ENCODE measurements around the gene ENO4. TPM values are rescaled to one million over a fixed set of nuclear protein-coding genes. Genes with fewer than 3 reads are reported as not detected.

ENO4 gene
- total RNA-seq, 1 donor from 2014 or later = 0.45 TPM

DNA sequence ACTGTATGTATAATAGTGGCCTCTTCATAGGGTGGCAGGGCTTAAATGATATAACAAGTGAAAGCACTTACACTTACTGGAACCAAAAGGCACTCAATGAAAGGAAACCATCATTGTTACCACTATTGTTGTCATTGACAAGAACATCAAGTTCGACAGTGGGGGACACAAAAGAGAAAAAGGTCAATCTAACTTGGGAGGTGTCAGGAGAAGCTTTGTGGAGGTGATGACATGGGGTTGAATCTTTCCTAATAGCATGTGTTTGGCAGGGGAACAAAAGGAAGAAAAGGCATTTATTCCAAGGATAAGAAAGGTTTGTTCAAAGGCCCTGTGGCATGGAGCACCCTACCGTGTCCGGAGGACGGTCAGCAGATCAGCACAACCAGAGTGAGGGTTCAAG is 18.2 kb upstream of the ENO4 start:
- TF ChIP-seq, protein P1, sequence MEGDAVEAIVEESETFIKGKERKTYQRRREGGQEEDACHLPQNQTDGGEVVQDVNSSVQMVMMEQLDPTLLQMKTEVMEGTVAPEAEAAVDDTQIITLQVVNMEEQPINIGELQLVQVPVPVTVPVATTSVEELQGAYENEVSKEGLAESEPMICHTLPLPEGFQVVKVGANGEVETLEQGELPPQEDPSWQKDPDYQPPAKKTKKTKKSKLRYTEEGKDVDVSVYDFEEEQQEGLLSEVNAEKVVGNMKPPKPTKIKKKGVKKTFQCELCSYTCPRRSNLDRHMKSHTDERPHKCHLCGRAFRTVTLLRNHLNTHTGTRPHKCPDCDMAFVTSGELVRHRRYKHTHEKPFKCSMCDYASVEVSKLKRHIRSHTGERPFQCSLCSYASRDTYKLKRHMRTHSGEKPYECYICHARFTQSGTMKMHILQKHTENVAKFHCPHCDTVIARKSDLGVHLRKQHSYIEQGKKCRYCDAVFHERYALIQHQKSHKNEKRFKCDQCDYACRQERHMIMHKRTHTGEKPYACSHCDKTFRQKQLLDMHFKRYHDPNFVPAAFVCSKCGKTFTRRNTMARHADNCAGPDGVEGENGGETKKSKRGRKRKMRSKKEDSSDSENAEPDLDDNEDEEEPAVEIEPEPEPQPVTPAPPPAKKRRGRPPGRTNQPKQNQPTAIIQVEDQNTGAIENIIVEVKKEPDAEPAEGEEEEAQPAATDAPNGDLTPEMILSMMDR (IDR thresholded peaks at IDR 0.05) = no peak
- Mint-ChIP-seq H3K4me3 (ENCODE audit: unreplicated experiment) (no peak overlapping the region), H3K27ac (ENCODE audit: unreplicated experiment) (no peak overlapping the region), H3K9me3 (ENCODE audit: low read depth) (no peaks in the 10 kb centered on the region), H3K4me1 (ENCODE audit: low read depth) (peaks cover 4% of the 10 kb centered on the region), H3K27me3 (ENCODE audit: low read depth) (no peaks in the 10 kb centered on the region), H3K36me3 (ENCODE audit: low read depth) (peaks cover 4% of the 10 kb centered on the region)
- DNase-seq (ENCODE audit: low spot score) = no peak

DNA sequence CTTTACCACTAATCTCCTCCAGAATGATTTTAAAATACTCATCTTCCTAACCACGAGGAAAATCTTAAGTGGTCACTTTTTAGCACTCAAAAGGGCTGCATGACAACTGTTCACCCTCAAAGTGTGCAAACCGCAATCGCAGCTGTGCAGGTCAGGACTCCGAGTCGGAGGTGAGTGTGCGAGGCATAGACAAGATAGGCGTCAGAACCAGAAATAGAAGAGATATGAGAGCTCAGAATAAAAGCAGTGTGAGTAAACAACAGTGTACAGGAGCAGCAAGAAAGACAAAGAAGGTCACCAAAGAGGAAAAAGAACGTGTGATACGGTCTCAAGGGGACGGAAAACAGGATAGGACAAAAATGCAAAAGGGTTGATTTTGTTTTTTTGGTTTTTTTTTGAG is 17.5 kb upstream of the ENO4 start:
- TF ChIP-seq, protein P1 (IDR thresholded peaks at IDR 0.05) = no peak
- Mint-ChIP-seq H3K4me1 (ENCODE audit: low read depth) (peaks cover 1% of the 10 kb centered on the region), H3K27me3 (ENCODE audit: low read depth) (no peaks in the 10 kb centered on the region), H3K4me3 (ENCODE audit: unreplicated experiment) (no peak overlapping the region), H3K9me3 (ENCODE audit: low read depth) (no peaks in the 10 kb centered on the region), H3K36me3 (ENCODE audit: low read depth) (peaks cover 4% of the 10 kb centered on the region), H3K27ac (ENCODE audit: unreplicated experiment) (no peak overlapping the region)
- DNase-seq (ENCODE audit: low spot score) = no peak

DNA sequence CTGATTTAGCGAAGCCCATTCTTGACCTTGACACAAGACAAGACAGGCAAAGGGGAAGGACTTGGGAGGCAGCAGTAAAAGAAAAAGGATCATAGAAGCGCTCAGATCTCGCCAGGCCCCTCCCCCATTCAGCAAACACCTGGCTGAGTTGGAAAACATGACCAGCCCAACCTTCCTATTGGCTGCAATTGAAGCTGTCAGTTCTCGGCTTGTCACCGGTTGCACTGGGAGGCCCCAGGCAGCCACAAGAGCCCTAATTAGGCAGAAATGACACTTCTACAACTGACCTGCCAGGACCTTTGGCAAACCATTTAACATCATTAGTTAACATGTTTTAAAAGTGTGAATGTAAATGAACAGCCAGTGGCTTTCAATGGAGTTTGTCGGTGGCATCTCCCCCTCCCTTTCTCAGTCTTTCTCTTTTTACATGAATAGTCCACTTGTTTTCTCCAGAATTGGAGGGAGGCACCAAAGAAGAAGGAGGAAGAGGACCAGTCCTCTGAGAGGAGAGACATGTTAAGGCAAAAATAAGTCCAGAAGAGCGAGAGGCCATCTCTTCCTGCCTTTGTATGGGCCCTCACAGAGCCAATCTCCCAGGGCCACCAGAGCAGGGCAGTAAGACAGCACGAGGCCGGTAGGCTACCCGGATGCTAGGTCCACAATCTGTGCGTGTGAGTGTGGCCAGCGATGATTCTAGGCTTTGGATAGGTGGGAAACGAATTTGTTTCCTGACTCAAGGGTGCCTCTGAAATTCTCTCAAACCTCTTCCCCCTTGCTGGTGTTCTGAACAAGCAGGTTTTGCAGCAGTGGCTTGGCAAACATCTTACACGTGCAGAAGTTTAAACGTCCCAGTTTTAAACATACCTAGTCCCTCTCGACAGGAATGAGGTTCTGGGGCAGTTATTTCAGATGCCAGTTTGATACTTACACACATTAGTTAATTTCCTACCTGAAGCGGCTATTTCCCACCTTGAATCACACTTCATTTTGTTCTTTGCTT is 15.0 kb upstream of the ENO4 start:
- no peaks in the 10 kb centered on the region for H3K27me3 Mint-ChIP-seq (ENCODE audit: low read depth)
- peak overlapping the region; percentile 65 for H3K27ac Mint-ChIP-seq (ENCODE audit: unreplicated experiment)
- H3K36me3 Mint-ChIP-seq (ENCODE audit: low read depth) = peaks cover 4% of the 10 kb centered on the region
- TF ChIP-seq, protein P1 (IDR thresholded peaks at IDR 0.05) = no peak
- H3K4me3 Mint-ChIP-seq (ENCODE audit: unreplicated experiment) = no peak overlapping the region
- no peak for DNase-seq (ENCODE audit: low spot score)
- no peaks in the 10 kb centered on the region for H3K9me3 Mint-ChIP-seq (ENCODE audit: low read depth)
- H3K4me1 Mint-ChIP-seq (ENCODE audit: low read depth) = no peaks in the 10 kb centered on the region

DNA sequence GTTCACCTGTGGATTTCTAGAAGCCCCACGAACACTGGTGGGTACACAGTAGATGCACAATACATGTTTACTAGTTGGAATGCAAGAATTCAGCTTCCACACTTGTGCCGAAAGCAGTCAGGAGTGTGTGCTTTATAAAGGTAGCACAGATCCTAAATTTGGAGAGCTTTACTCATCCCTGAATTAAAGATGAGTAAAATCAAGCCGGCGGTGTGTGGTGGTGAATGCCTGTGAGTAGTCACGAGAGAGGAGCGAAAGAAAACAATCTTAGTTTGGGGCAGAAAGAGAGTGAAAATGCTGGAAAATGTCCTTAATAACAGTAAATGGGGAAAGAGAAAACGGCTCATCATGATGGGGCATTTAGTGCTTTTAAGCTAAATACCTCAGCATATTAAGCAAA is 13.6 kb upstream of the ENO4 start:
- Mint-ChIP-seq H3K36me3 (ENCODE audit: low read depth) (peaks cover 4% of the 10 kb centered on the region), H3K4me3 (ENCODE audit: unreplicated experiment) (no peak overlapping the region), H3K9me3 (ENCODE audit: low read depth) (no peaks in the 10 kb centered on the region), H3K4me1 (ENCODE audit: low read depth) (no peaks in the 10 kb centered on the region), H3K27me3 (ENCODE audit: low read depth) (no peaks in the 10 kb centered on the region), H3K27ac (ENCODE audit: unreplicated experiment) (no peak overlapping the region)
- TF ChIP-seq, protein P1 (IDR thresholded peaks at IDR 0.05) = no peak
- DNase-seq (ENCODE audit: low spot score) = no peak

DNA sequence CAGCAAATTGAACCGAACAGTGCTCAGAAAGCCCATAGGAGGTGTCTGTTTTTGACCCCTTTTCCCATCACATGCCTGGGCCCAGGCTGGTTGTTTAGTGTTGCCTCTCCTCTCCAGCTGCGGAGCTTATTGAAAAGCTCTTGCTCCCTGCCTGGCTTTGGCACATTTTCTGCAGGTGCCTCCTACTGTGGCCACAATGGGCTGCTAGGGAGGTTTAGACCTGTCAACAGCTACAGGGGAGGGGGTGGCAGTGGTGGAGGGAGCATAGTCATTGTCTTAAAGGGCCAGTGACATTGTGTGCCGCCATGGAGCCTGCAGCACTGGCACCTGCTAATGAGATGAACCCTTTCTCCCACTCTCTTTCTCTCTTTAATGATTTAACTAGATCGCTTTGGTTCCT is 13.2 kb upstream of the ENO4 start:
- Mint-ChIP-seq H3K27ac (ENCODE audit: unreplicated experiment) (no peak overlapping the region), H3K4me3 (ENCODE audit: unreplicated experiment) (no peak overlapping the region), H3K4me1 (ENCODE audit: low read depth) (no peaks in the 10 kb centered on the region), H3K27me3 (ENCODE audit: low read depth) (no peaks in the 10 kb centered on the region), H3K9me3 (ENCODE audit: low read depth) (no peaks in the 10 kb centered on the region), H3K36me3 (ENCODE audit: low read depth) (peaks cover 2% of the 10 kb centered on the region)
- TF ChIP-seq, protein P1 (IDR thresholded peaks at IDR 0.05) = no peak
- no peak for DNase-seq (ENCODE audit: low spot score)
